OCI-LY7 (cell line): ENCODE results near the gene DERL3. TPM values are rescaled to one million over a fixed set of nuclear protein-coding genes. Genes with fewer than 3 reads are reported as not detected.

ENCODE experiments used
- BruUV-seq: library from RNA; stranded (reverse); fragments of 400-500 nt; replicated peaks from 2 replicates; lab custom pipeline; 2021; lab: Mats Ljungman, UMichigan
- CTCF ChIA-PET: fragments of 300-600 bp; sonication (Branson Sonifier 250); formaldehyde crosslinking; loops from one replicate; lab custom pipeline; 2022; ENCODE audit warnings: antibody characterized with exemption; ENCODE audit not compliant: unreplicated experiment; lab: Charles Lee
- POLR2A ChIA-PET: fragments of 300-600 bp; sonication (Branson Sonifier 250); formaldehyde crosslinking; loops from one replicate; lab custom pipeline; 2022; ENCODE audit warnings: antibody characterized with exemption; lab: Charles Lee
- DNase-seq: peaks from one replicate; pipeline ENCODE4 v3.0.0-alpha.2; 2015; ENCODE audit warnings: low spot score
- H2AFZ ChIP-seq: fragments of 200-600 bp; sonication (generic), shearing (Covaris generic); 2 replicates; pipeline ENCODE4 v1.6.1; 2014; ENCODE audit warnings: mild to moderate bottlenecking, antibody characterized with exemption, low read length, moderate library complexity
- H3K27ac ChIP-seq: fragments of 200-600 bp; sonication (generic); 2 replicates; pipeline ENCODE4 v1.5.1; 2014; ENCODE audit warnings: mixed run types, low read depth, mild to moderate bottlenecking, moderate library complexity, low read length, inconsistent platforms; ENCODE audit not compliant: poor library complexity, severe bottlenecking
- H3K36me3 ChIP-seq: fragments of 200-600 bp; sonication (generic); 2 replicates; pipeline ENCODE4 v1.6.1; 2014; ENCODE audit warnings: mild to moderate bottlenecking, antibody characterized with exemption, low read length, moderate library complexity, mixed read lengths; ENCODE audit not compliant: insufficient read depth
- H3K4me1 ChIP-seq: fragments of 200-600 bp; sonication (generic); 2 replicates; pipeline ENCODE4 v1.5.1; 2014; ENCODE audit warnings: mild to moderate bottlenecking, low read length; ENCODE audit not compliant: insufficient read depth, poor library complexity, severe bottlenecking
- H3K4me2 ChIP-seq: fragments of 200-600 bp; sonication (generic); 2 replicates; pipeline ENCODE4 v1.6.1; 2014; ENCODE audit warnings: mild to moderate bottlenecking, low read length
- H3K4me3 ChIP-seq: fragments of 200-600 bp; sonication (generic); 2 replicates; pipeline ENCODE4 v1.5.1; 2014; ENCODE audit warnings: mild to moderate bottlenecking, low read depth, low read length; ENCODE audit not compliant: poor library complexity, severe bottlenecking
- H3K79me2 ChIP-seq: fragments of 200-600 bp; sonication (generic); 2 replicates; pipeline ENCODE4 v1.6.1; 2016; ENCODE audit warnings: low read depth, mild to moderate bottlenecking, low read length, moderate library complexity, mixed read lengths; ENCODE audit not compliant: insufficient read depth
- H3K9me2 ChIP-seq: fragments of 200-600 bp; sonication (generic); 2 replicates; pipeline ENCODE4 v1.6.1; 2016; ENCODE audit warnings: mild to moderate bottlenecking, low read length, mixed read lengths; ENCODE audit not compliant: insufficient read depth
- H3K9me3 ChIP-seq: fragments of 200-600 bp; sonication (generic); 2 replicates; pipeline ENCODE4 v1.6.1; 2014; ENCODE audit warnings: mild to moderate bottlenecking, mixed run types, low read length, mixed read lengths
- H4K20me1 ChIP-seq: fragments of 200-600 bp; sonication (generic); 2 replicates; pipeline ENCODE4 v1.6.1; 2014; ENCODE audit warnings: mild to moderate bottlenecking, antibody characterized with exemption, low read length, moderate library complexity, mixed read lengths; ENCODE audit not compliant: insufficient read depth
- CTCF ChIP-seq: fragments of 200-600 bp; sonication (generic); conservative IDR thresholded peaks from 2 replicates; pipeline ENCODE4 v1.5.1; 2014; ENCODE audit warnings: mild to moderate bottlenecking, antibody characterized with exemption, low read length, moderate library complexity, mixed read lengths
- EZH2phosphoT487 ChIP-seq: fragments of 200-600 bp; sonication (generic); IDR thresholded peaks from 2 replicates; pipeline ENCODE4 v1.6.1; 2018; ENCODE audit warnings: low read depth, borderline replicate concordance, mild to moderate bottlenecking, mixed run types, antibody characterized with exemption, low read length, moderate library complexity, mixed read lengths
- intact Hi-C: fragments of 100-400 bp; cut with micrococcal nuclease; formaldehyde crosslinking; loops from one replicate; pipeline ENCODE4 v1.10.0; 2022; ENCODE audit not compliant: unreplicated experiment
- total RNA-seq, 2 experiments: library from RNA; depleted of rRNA in 1 of 2; stranded (reverse); fragments of >200 nt in 1 of 2; shearing (Covaris generic) in 1 of 2; gene quantifications; 2 replicates each; pipeline ENCODE4 v1.2.3, GENCODE V29; 2014 to 2022

The DERL3 gene
- total RNA-seq, 2 experiments from 2014 or later: 44.6 to 52.1 TPM

- peak overlapping the region; percentile 21 for H3K4me3 ChIP-seq
- ChIA-PET CTCF (interaction anchor here (0.5 to 1.7 kb wide), 5 partner anchors 13 to 286 kb away, joined by 3 to 14 read pairs (median 5); partner anchors contain the start of gene SLC2A11), POLR2A (interaction anchor here (1.8 to 3.7 kb wide), 6 partner anchors 13 to 92 kb away, joined by 4 to 43 read pairs (median 9); partner anchors contain the start of gene SLC2A11)
- no TSS peak for BruUV-seq
- H3K36me3 ChIP-seq: no peaks in the 10 kb centered on the region
- TF ChIP-seq EZH2phosphoT487: no peak
- TF ChIP-seq CTCF: no peak
- no peaks in the 10 kb centered on the region for H4K20me1 ChIP-seq
- intact Hi-C loops: loop anchor here (1.0 to 5.0 kb wide), 3 partner anchors 41 to 217 kb away; partner anchors contain the start of genes VPREB3 and ZNF70
- no peaks in the 10 kb centered on the region for H3K9me3 ChIP-seq
- peak overlapping the region; percentile 25; the same call in 1 of the 2 replicates for H2AFZ ChIP-seq
- no peaks in the 10 kb centered on the region for H3K9me2 ChIP-seq
- peaks cover 79% of the 10 kb centered on the region for H3K4me1 ChIP-seq
- H3K79me2 ChIP-seq: no peaks in the 10 kb centered on the region
- H3K4me2 ChIP-seq: peak overlapping the region; percentile 76
- peak overlapping the region; percentile 82 for H3K27ac ChIP-seq
- DNase-seq: no peak
Measured at GRCh38 chr22:23844739-23845202, 6.0 kb upstream of the DERL3 start.

GRCh38 chr22:23842599-23842998 lies 3.8 kb upstream of the DERL3 start:
- CTCF ChIA-PET: no interaction called here
- TF ChIP-seq CTCF (peak; percentile 33; the same call in 1 of the 2 replicates), EZH2phosphoT487 (no peak)

More at GRCh38 chr22:23842599-23842998, 3.8 kb upstream of the DERL3 start:
- Histone ChIP-seq H3K4me1 (peaks cover 71% of the 10 kb centered on the region), H3K4me2 (no peak overlapping the region), H3K9me2 (no peaks in the 10 kb centered on the region), H2AFZ (no peak overlapping the region), H3K9me3 (no peaks in the 10 kb centered on the region), H3K36me3 (peaks cover 4% of the 10 kb centered on the region; the same call in 1 of the 2 replicates), H3K79me2 (no peaks in the 10 kb centered on the region), H3K4me3 (no peak overlapping the region), H3K27ac (no peak overlapping the region), H4K20me1 (no peaks in the 10 kb centered on the region)
- DNase-seq: no peak
- intact Hi-C loops: no loop called here
- BruUV-seq: no TSS peak
- POLR2A ChIA-PET: interaction anchor here (0.6 kb wide), 2 partner anchors 43 to 824 kb away, joined by 5 to 6 read pairs; no protein-coding TSS in a partner anchor
